Naive thymus-derived CD4-positive, alpha-beta T cell (primary cell): Measurements from ENCODE around the gene AOPEP. TPM values are rescaled to one million over a fixed set of nuclear protein-coding genes. Genes with fewer than 3 reads are reported as not detected.
"Not testable (repeated sequence)": the region's sequence is repeated elsewhere in the genome, so short reads cannot be mapped to it uniquely, and the experiment has no call there.

Experiments
- ATAC-seq: fragments of 150-1000 bp; cut with Tn5 transposase; 2 replicates; pipeline ENCODE4 v1.10.0; 2021; ENCODE audit warnings: mild to moderate bottlenecking, moderate library complexity
- CTCF ChIA-PET: fragments of 350-600 bp; sonication (Branson Sonifier 250); formaldehyde crosslinking; loops from one replicate; lab custom pipeline; 2021; ENCODE audit warnings: antibody characterized with exemption; lab: Charles Lee
- POLR2A ChIA-PET: fragments of 350-600 bp; sonication (Branson Sonifier 250); formaldehyde crosslinking; loops from one replicate; lab custom pipeline; 2021; ENCODE audit warnings: antibody characterized with exemption, inconsistent platforms; lab: Charles Lee
- DNase-seq, 9 donors: peaks; one replicate each; pipeline versions ENCODE4 v3.0.0 to v3.0.0-alpha.2; 2020 to 2022; ENCODE audit warnings: mixed read lengths in 1 of 9
- H3K27ac ChIP-seq: one replicate; pipeline ENCODE4 v1.7.0; 2013; ENCODE audit warnings: mild to moderate bottlenecking, low read depth, low read length, moderate library complexity
- H3K27me3 ChIP-seq, 2 donors: one replicate each; pipeline ENCODE4 v1.7.0; 2013; ENCODE audit warnings: low read length in 2 of 2, mild to moderate bottlenecking in 2 of 2, moderate library complexity in 2 of 2; ENCODE audit not compliant: control insufficient read depth in 2 of 2, insufficient read depth in 2 of 2
- H3K36me3 ChIP-seq, 3 experiments: 1 replicate in 2 of 3; 2 replicates in 1 of 3; pipeline ENCODE4 v1.7.0; 2013; ENCODE audit warnings: low read length in 3 of 3, mild to moderate bottlenecking in 3 of 3, moderate library complexity in 1 of 3; ENCODE audit not compliant: insufficient read depth in 3 of 3, control insufficient read depth in 2 of 3
- H3K4me1 ChIP-seq, 2 donors: one replicate each; pipeline ENCODE4 v1.7.0; 2013; ENCODE audit warnings: low read length in 2 of 2, mild to moderate bottlenecking in 2 of 2, moderate library complexity in 1 of 2; ENCODE audit not compliant: control insufficient read depth in 2 of 2, insufficient read depth in 2 of 2
- H3K4me3 ChIP-seq: 2 replicates; pipeline ENCODE4 v1.7.0; 2013; ENCODE audit warnings: mild to moderate bottlenecking, low read length
- H3K9me3 ChIP-seq, 3 experiments: 1 replicate in 2 of 3; 2 replicates in 1 of 3; pipeline ENCODE4 v1.7.0; 2013; ENCODE audit warnings: low read length in 3 of 3; ENCODE audit not compliant: control insufficient read depth in 2 of 3
- H3K27ac Mint-ChIP-seq, 9 donors: one replicate each; pipeline ENCODE4 v1.8.0; 2020 to 2022; ENCODE audit warnings: mixed read lengths in 9 of 9, mild to moderate bottlenecking in 8 of 9, moderate library complexity in 5 of 9, inconsistent platforms in 2 of 9
- H3K27me3 Mint-ChIP-seq, 5 donors: one replicate each; pipeline ENCODE4 v1.8.0; 2021 to 2022; ENCODE audit warnings: mixed read lengths in 5 of 5, mild to moderate bottlenecking in 1 of 5
- H3K36me3 Mint-ChIP-seq, 5 donors: one replicate each; pipeline ENCODE4 v1.8.0; 2020 to 2022; ENCODE audit warnings: mixed read lengths in 5 of 5, mild to moderate bottlenecking in 3 of 5, inconsistent platforms in 1 of 5
- H3K4me1 Mint-ChIP-seq, 7 donors: one replicate each; pipeline ENCODE4 v1.8.0; 2020 to 2022; ENCODE audit warnings: mixed read lengths in 7 of 7, mild to moderate bottlenecking in 3 of 7, inconsistent platforms in 1 of 7
- H3K4me3 Mint-ChIP-seq, 10 donors: one replicate each; pipeline ENCODE4 v1.8.0; 2020 to 2022; ENCODE audit warnings: mild to moderate bottlenecking in 10 of 10, mixed read lengths in 10 of 10, moderate library complexity in 6 of 10, inconsistent platforms in 2 of 10
- H3K9me3 Mint-ChIP-seq, 11 donors: one replicate each; pipeline ENCODE4 v1.8.0; 2020 to 2022; ENCODE audit warnings: mixed read lengths in 11 of 11, mild to moderate bottlenecking in 4 of 11, inconsistent platforms in 1 of 11, moderate library complexity in 1 of 11
- intact Hi-C, 2 donors: fragments of 100-400 bp; cut with micrococcal nuclease; formaldehyde crosslinking; loops; one replicate each; pipeline ENCODE4 v1.15.1; 2023
- polyA plus RNA-seq, 2 donors: library from polyadenylated mRNA; unstranded; fragments of 300-500 nt; fragmentation: Illumina TruSeq; gene quantifications; one replicate each; pipeline ENCODE4 v1.2.3, GENCODE V29; 2021
- total RNA-seq, 6 experiments: library from RNA in 5 of 6; stranded (reverse) in 5 of 6; gene quantifications; 1 replicate in 5 of 6; 2 replicates in 1 of 6; pipeline ENCODE4 v1.2.3 and lab custom pipeline; 2021 to 2026

The AOPEP gene
- total and polyA plus RNA-seq, 7 experiments from 2014 or later = 5.7 to 19.0 (median 13.6) TPM

GRCh38 chr9:94848791-94849190, 122.3 kb downstream of the AOPEP start:
- H3K9me3 ChIP-seq, H3K4me3 ChIP-seq, H3K27ac Mint-ChIP-seq, intact Hi-C loops, H3K27me3 Mint-ChIP-seq, H3K4me3 Mint-ChIP-seq, ATAC-seq, H3K9me3 Mint-ChIP-seq, H3K27me3 ChIP-seq, CTCF ChIA-PET, H3K4me1 ChIP-seq, H3K27ac ChIP-seq, DNase-seq, H3K36me3 ChIP-seq: not testable (repeated sequence)
- POLR2A ChIA-PET = interaction anchor here (0.6 kb wide), 1 partner anchor 29 kb away, joined by 3 read pairs; no protein-coding TSS in a partner anchor
- Mint-ChIP-seq H3K4me1 (peaks cover 3 to 20% (median 15%) of the 10 kb centered on the region in 7 donors), H3K36me3 (peaks cover 0 to 25% (median 10%) of the 10 kb centered on the region in 5 donors)

GRCh38 chr9:94850540-94851434, 124.3 kb downstream of the AOPEP start:
- Histone ChIP-seq H3K4me1 (no peaks in the 10 kb centered on the region), H3K36me3 (no peaks in the 10 kb centered on the region), H3K27ac (no peak overlapping the region), H3K4me3 (no peak overlapping the region), H3K27me3 (no peaks in the 10 kb centered on the region), H3K9me3 (no peaks in the 10 kb centered on the region)
- Mint-ChIP-seq H3K27ac (no peak overlapping the region), H3K4me3 (no peak overlapping the region), H3K36me3 (peaks cover 0 to 19% (median 7%) of the 10 kb centered on the region in 5 donors), H3K9me3 (peaks cover 0 to 4% (median 0%) of the 10 kb centered on the region in 11 donors), H3K27me3 (no peaks in the 10 kb centered on the region), H3K4me1 (peaks cover 0 to 15% (median 13%) of the 10 kb centered on the region in 7 donors)
- intact Hi-C loops = no loop called here
- CTCF ChIA-PET = no interaction called here
- DNase-seq (no peak), ATAC-seq (no peak)
- POLR2A ChIA-PET = no interaction called here

- Mint-ChIP-seq H3K9me3 (no peaks in the 10 kb centered on the region), H3K27me3 (no peaks in the 10 kb centered on the region), H3K4me1 (peaks cover 0 to 11% (median 7%) of the 10 kb centered on the region in 7 donors), H3K4me3 (no peak overlapping the region), H3K27ac (no peak overlapping the region), H3K36me3 (peaks cover 0 to 15% (median 3%) of the 10 kb centered on the region in 5 donors)
- Histone ChIP-seq H3K4me3 (no peak overlapping the region), H3K4me1 (no peaks in the 10 kb centered on the region), H3K27ac (no peak overlapping the region), H3K36me3 (no peaks in the 10 kb centered on the region), H3K27me3 (no peaks in the 10 kb centered on the region), H3K9me3 (no peaks in the 10 kb centered on the region)
- DNase-seq = no peak
- intact Hi-C loops = no loop called here
- ChIA-PET CTCF (no interaction called here), POLR2A (no interaction called here)
- no peak for ATAC-seq
These were observed 125.0 kb downstream of the AOPEP start for GRCh38 chr9:94851467-94851866.

- Mint-ChIP-seq H3K36me3 (peaks cover 0 to 11% (median 1%) of the 10 kb centered on the region in 5 donors), H3K27me3 (no peaks in the 10 kb centered on the region), H3K27ac (no peak overlapping the region), H3K4me1 (peaks cover 0 to 8% (median 6%) of the 10 kb centered on the region in 7 donors), H3K9me3 (no peaks in the 10 kb centered on the region), H3K4me3 (no peak overlapping the region)
- POLR2A ChIA-PET = no interaction called here
- intact Hi-C loops = no loop called here
- no peak for DNase-seq
- H3K4me1 ChIP-seq = no peaks in the 10 kb centered on the region
- no peaks in the 10 kb centered on the region for H3K9me3 ChIP-seq
- CTCF ChIA-PET = interaction anchor here (0.8 kb wide), 1 partner anchor 170 kb away, joined by 3 read pairs; no protein-coding TSS in a partner anchor
- ATAC-seq = no peak
- no peaks in the 10 kb centered on the region for H3K36me3 ChIP-seq
- H3K4me3 ChIP-seq = no peak overlapping the region
- H3K27ac ChIP-seq = no peak overlapping the region
- no peaks in the 10 kb centered on the region for H3K27me3 ChIP-seq
These were observed 125.4 kb downstream of the AOPEP start for GRCh38 chr9:94851892-94852291.

- Histone ChIP-seq H3K36me3 (no peaks in the 10 kb centered on the region), H3K27me3 (no peaks in the 10 kb centered on the region), H3K9me3 (no peaks in the 10 kb centered on the region), H3K27ac (no peak overlapping the region), H3K4me3 (no peak overlapping the region), H3K4me1 (no peaks in the 10 kb centered on the region)
- ATAC-seq (no peak), DNase-seq (no peak)
- no peaks in the 10 kb centered on the region for H3K9me3 Mint-ChIP-seq
- CTCF ChIA-PET = interaction anchor here (0.7 to 0.8 kb wide), 2 partner anchors 171 to 300 kb away, joined by 3 read pairs; no protein-coding TSS in a partner anchor
- H3K4me3 Mint-ChIP-seq = no peak overlapping the region
- POLR2A ChIA-PET = interaction anchor here (0.6 kb wide), 1 partner anchor 1599 kb away, joined by 3 read pairs; no protein-coding TSS in a partner anchor
- peaks cover 0 to 8% (median 2%) of the 10 kb centered on the region in 7 donors for H3K4me1 Mint-ChIP-seq
- peaks cover 0 to 16% (median 1%) of the 10 kb centered on the region in 5 donors for H3K36me3 Mint-ChIP-seq
- H3K27ac Mint-ChIP-seq = peak overlapping the region in 1 of 9 donors; percentile 18
- no peaks in the 10 kb centered on the region for H3K27me3 Mint-ChIP-seq
- intact Hi-C loops = no loop called here
These were observed 125.9 kb downstream of the AOPEP start for GRCh38 chr9:94852373-94852772.

GRCh38 chr9:94853887-94854286, 127.4 kb downstream of the AOPEP start:
- DNase-seq (no peak), ATAC-seq (no peak)
- POLR2A ChIA-PET = no interaction called here
- CTCF ChIA-PET = no interaction called here
- Mint-ChIP-seq H3K27me3 (no peaks in the 10 kb centered on the region), H3K4me3 (no peak overlapping the region), H3K4me1 (peaks cover 0 to 12% (median 0%) of the 10 kb centered on the region in 7 donors), H3K27ac (no peak overlapping the region), H3K36me3 (peaks cover 0 to 20% (median 8%) of the 10 kb centered on the region in 5 donors), H3K9me3 (peaks cover 0 to 6% (median 0%) of the 10 kb centered on the region in 11 donors)
- no peaks in the 10 kb centered on the region for H3K27me3 ChIP-seq
- H3K27ac ChIP-seq = no peak overlapping the region
- no peaks in the 10 kb centered on the region for H3K36me3 ChIP-seq
- no peaks in the 10 kb centered on the region for H3K9me3 ChIP-seq
- intact Hi-C loops = no loop called here
- H3K4me3 ChIP-seq = no peak overlapping the region
- H3K4me1 ChIP-seq = no peaks in the 10 kb centered on the region
